ENCODE measurements around the gene RGN. TPM values are rescaled to one million over a fixed set of nuclear protein-coding genes. Genes with fewer than 3 reads are reported as not detected.

Gene RGN
- total RNA-seq = 10 to 100 TPM in 1 of 2 donors, 1 to 10 TPM in 1; 7.3 to 14.1 TPM

- Histone ChIP-seq H3K4me3 (peak within 1 kb of the TSS; percentile 32 to 51), H3K9me3 (no peaks in the 10 kb centered on the region), H3K36me3 (no peaks in the 10 kb centered on the region), H3K4me1 (no peaks in the 10 kb centered on the region), H3K27ac (peak within 1 kb of the TSS; percentile 69 to 72), H3K27me3 (no peaks in the 10 kb centered on the region)
- TF ChIP-seq CTCF (IDR thresholded peaks at IDR 0.05) = no peak
- no peak for DNase-seq (ENCODE audit: low spot score)
These were observed at the start of gene RGN for GRCh38 chrX:47078129-47079043. Gene RGN, plus strand, starts transcription at chrX:47078443. Its CDS starts 2,702 bp downstream, at chrX:47081145.

GRCh38 chrX:47030339-47030738 is 47.9 kb upstream of the RGN start:
- Histone ChIP-seq H3K9me3 (no peaks in the 10 kb centered on the region), H3K4me3 (no peak overlapping the region), H3K4me1 (no peaks in the 10 kb centered on the region), H3K27me3 (no peaks in the 10 kb centered on the region), H3K27ac (no peak overlapping the region), H3K36me3 (no peaks in the 10 kb centered on the region)
- peak; percentile 43 to 68 for TF ChIP-seq CTCF (IDR thresholded peaks at IDR 0.05)
- DNase-seq (ENCODE audit: low spot score) = no peak

GRCh38 chrX:47047989-47048388 is 30.3 kb upstream of the RGN start:
- H3K4me1 ChIP-seq = no peaks in the 10 kb centered on the region
- no peak overlapping the region for H3K27ac ChIP-seq
- TF ChIP-seq CTCF (IDR thresholded peaks at IDR 0.05) = no peak
- H3K27me3 ChIP-seq = no peaks in the 10 kb centered on the region
- H3K9me3 ChIP-seq = peaks cover 0 to 9% of the 10 kb centered on the region in 2 donors
- no peaks in the 10 kb centered on the region for H3K36me3 ChIP-seq
- H3K4me3 ChIP-seq = no peak overlapping the region
- DNase-seq (ENCODE audit: low spot score) = no peak

GRCh38 chrX:47059142-47059874 is 18.9 kb upstream of the RGN start:
- no peak for DNase-seq (ENCODE audit: low spot score)
- Histone ChIP-seq H3K4me1 (no peaks in the 10 kb centered on the region), H3K36me3 (peaks cover 6% of the 10 kb centered on the region), H3K27me3 (no peaks in the 10 kb centered on the region), H3K4me3 (no peak overlapping the region), H3K9me3 (no peaks in the 10 kb centered on the region), H3K27ac (no peak overlapping the region)
- no peak for TF ChIP-seq CTCF (IDR thresholded peaks at IDR 0.05)

GRCh38 chrX:47060708-47061107 is 17.5 kb upstream of the RGN start:
- no peak for TF ChIP-seq CTCF (IDR thresholded peaks at IDR 0.05)
- Histone ChIP-seq H3K27me3 (no peaks in the 10 kb centered on the region), H3K4me1 (no peaks in the 10 kb centered on the region), H3K4me3 (no peak overlapping the region), H3K9me3 (no peaks in the 10 kb centered on the region), H3K36me3 (no peaks in the 10 kb centered on the region), H3K27ac (no peak overlapping the region)
- DNase-seq (ENCODE audit: low spot score) = no peak
